Occipital lobe (tissue), 2 donors: ENCODE results near the gene COL4A1. TPM values are rescaled to one million over a fixed set of nuclear protein-coding genes. Genes with fewer than 3 reads are reported as not detected.

ENCODE experiments used
- DNase-seq: peaks from one replicate; lab custom pipeline; 2025; lab: John Stamatoyannopoulos, UW
- total RNA-seq: library from RNA; depleted of rRNA; stranded (reverse); fragments of >200 nt; gene quantifications from one replicate; pipeline ENCODE4 v1.2.3, GENCODE V29; 2014

Gene COL4A1
- total RNA-seq, 1 donor from 2014 or later, result 67.8 TPM

- DNase-seq, result peak; percentile 27
Observed at GRCh38 chr13:110136660-110137585, 170.0 kb downstream of the COL4A1 start.

GRCh38 chr13:110135977-110136597 lies 170.9 kb downstream of the COL4A1 start:
- no peak for DNase-seq

- no peak for DNase-seq
Observed at GRCh38 chr13:110134801-110135200, 172.2 kb downstream of the COL4A1 start.

- no peak for DNase-seq
Observed at GRCh38 chr13:110133425-110134235, 173.3 kb downstream of the COL4A1 start.

- DNase-seq, result no peak
Observed at GRCh38 chr13:110132225-110132982, 174.6 kb downstream of the COL4A1 start.

- no peak for DNase-seq
Observed at GRCh38 chr13:110131424-110131823, 175.5 kb downstream of the COL4A1 start.

- DNase-seq, result no peak
Observed at GRCh38 chr13:110130431-110130830, 176.5 kb downstream of the COL4A1 start.

- no peak for DNase-seq
Observed at GRCh38 chr13:110129539-110130186, 177.3 kb downstream of the COL4A1 start.

GRCh38 chr13:110129076-110129475 lies 177.9 kb downstream of the COL4A1 start:
- no peak for DNase-seq

GRCh38 chr13:110128546-110128945 lies 178.4 kb downstream of the COL4A1 start:
- DNase-seq, result no peak

- DNase-seq, result no peak
Observed at GRCh38 chr13:110127986-110128511, 178.9 kb downstream of the COL4A1 start.

GRCh38 chr13:110126391-110126961 lies 180.5 kb downstream of the COL4A1 start:
- peak; percentile 27 for DNase-seq

- DNase-seq, result no peak
Observed at GRCh38 chr13:110125613-110126272, 181.2 kb downstream of the COL4A1 start.

GRCh38 chr13:110125157-110125556 lies 181.8 kb downstream of the COL4A1 start:
- DNase-seq, result no peak

- no peak for DNase-seq
Observed at GRCh38 chr13:110124201-110124940, 182.6 kb downstream of the COL4A1 start.

- no peak for DNase-seq
Observed at GRCh38 chr13:110123041-110123809, 183.7 kb downstream of the COL4A1 start.

GRCh38 chr13:110121422-110122083 lies 185.4 kb downstream of the COL4A1 start:
- no peak for DNase-seq
